B cell (primary cell): Measurements from ENCODE around the gene UQCR11. TPM values are rescaled to one million over a fixed set of nuclear protein-coding genes. Genes with fewer than 3 reads are reported as not detected.

ENCODE experiments used
- ATAC-seq: fragments of 200-7000 bp; cut with Tn5 transposase; one replicate; pipeline ENCODE4 v1.10.0; 2021; ENCODE audit warnings: low read depth, mild to moderate bottlenecking, moderate number of reproducible peaks, moderate library complexity
- CTCF ChIA-PET: fragments of 350-600 bp; sonication (Branson Sonifier 250); formaldehyde crosslinking; loops from one replicate; lab custom pipeline; 2021; ENCODE audit warnings: antibody characterized with exemption, inconsistent platforms; lab: Charles Lee
- POLR2A ChIA-PET: fragments of 350-600 bp; sonication (Branson Sonifier 250); formaldehyde crosslinking; loops from one replicate; lab custom pipeline; 2021; ENCODE audit warnings: antibody characterized with exemption; lab: Charles Lee
- DNase-seq: peaks from one replicate; pipeline ENCODE4 v3.0.0; 2013
- H2AFZ ChIP-seq: 2 replicates; pipeline ENCODE4 v1.6.1; 2012; ENCODE audit warnings: mild to moderate bottlenecking, low read depth, low read length; ENCODE audit not compliant: insufficient read depth, poor library complexity, severe bottlenecking
- H3K27ac ChIP-seq, 2 donors: 1 replicate in 1 of 2; 2 replicates in 1 of 2; pipeline ENCODE4 v1.5.1; 2012 to 2013; ENCODE audit warnings: low read length in 2 of 2, mild to moderate bottlenecking in 2 of 2, moderate library complexity in 1 of 2
- H3K27me3 ChIP-seq, 4 experiments: fragments of 200-600 bp in 1 of 4; sonication (generic) in 1 of 4; replicated peaks in 1 of 4; 1 replicate in 2 of 4; 2 replicates in 2 of 4; pipeline versions ENCODE4 v1.6.1 to v1.7.0; 2013 to 2016; ENCODE audit warnings: low read length in 3 of 4, mild to moderate bottlenecking in 2 of 4, mixed read lengths in 1 of 4, moderate library complexity in 1 of 4; ENCODE audit not compliant: insufficient read depth in 4 of 4, control insufficient read depth in 3 of 4; ENCODE audit errors: control extremely low read depth in 1 of 4
- H3K36me3 ChIP-seq, 2 experiments: replicated peaks in 1 of 2; 1 replicate in 1 of 2; 2 replicates in 1 of 2; pipeline versions ENCODE4 v1.6.1 to v1.7.1; 2013; ENCODE audit warnings: low read length in 1 of 2; ENCODE audit not compliant: insufficient read depth in 2 of 2, control insufficient read depth in 1 of 2; ENCODE audit errors: control extremely low read depth in 1 of 2, extremely low read depth in 1 of 2
- H3K4me1 ChIP-seq, 2 donors: fragments of 200-600 bp in 1 of 2; sonication (generic) in 1 of 2; 1 replicate in 1 of 2; 2 replicates in 1 of 2; pipeline versions ENCODE4 v1.5.1 to v1.6.1; 2013 to 2017; ENCODE audit warnings: low read length in 2 of 2; ENCODE audit not compliant: control insufficient read depth in 2 of 2, insufficient read depth in 2 of 2
- H3K4me2 ChIP-seq: replicated peaks from 2 replicates; pipeline ENCODE3; 2012; ENCODE audit warnings: mild to moderate bottlenecking, low read depth, low read length; ENCODE audit not compliant: poor library complexity, severe bottlenecking
- H3K4me3 ChIP-seq, 5 experiments: fragments of 200-600 bp in 1 of 5; sonication (generic) in 1 of 5; 1 replicate in 3 of 5; 2 replicates in 2 of 5; pipeline versions ENCODE4 v1.5.1 to v1.7.0; 2011 to 2016; ENCODE audit warnings: low read length in 4 of 5, mild to moderate bottlenecking in 4 of 5, low read depth in 2 of 5, control low read depth in 1 of 5, moderate library complexity in 1 of 5; ENCODE audit not compliant: insufficient read depth in 1 of 5; ENCODE audit errors: control extremely low read depth in 1 of 5, extremely low read depth in 1 of 5
- H3K79me2 ChIP-seq: fragments of 200-600 bp; sonication (generic); one replicate; pipeline ENCODE4 v1.6.0; 2016; ENCODE audit warnings: low read length; ENCODE audit not compliant: control insufficient read depth, insufficient read depth
- H3K9ac ChIP-seq: fragments of 200-600 bp; sonication (generic); 2 replicates; pipeline ENCODE4 v1.6.1; 2017; ENCODE audit warnings: mild to moderate bottlenecking, low read length, moderate library complexity
- H3K9me3 ChIP-seq, 3 donors: one replicate each; pipeline versions ENCODE4 v1.6.1 to v1.7.1; 2013; ENCODE audit warnings: low read length in 2 of 3; ENCODE audit not compliant: control insufficient read depth in 2 of 3, insufficient read depth in 1 of 3; ENCODE audit errors: control extremely low read depth in 1 of 3
- H4K20me1 ChIP-seq: 2 replicates; pipeline ENCODE4 v1.6.0; 2012; ENCODE audit warnings: mild to moderate bottlenecking, low read length; ENCODE audit not compliant: insufficient read depth, control insufficient read depth, poor library complexity, severe bottlenecking
- H3K27ac Mint-ChIP-seq: one replicate; pipeline ENCODE4 v1.8.0; 2021; ENCODE audit warnings: mixed read lengths
- H3K27me3 Mint-ChIP-seq: one replicate; pipeline ENCODE4 v1.8.0; 2021; ENCODE audit warnings: mixed read lengths
- H3K4me1 Mint-ChIP-seq: one replicate; pipeline ENCODE4 v1.8.0; 2021; ENCODE audit warnings: mixed read lengths
- H3K4me3 Mint-ChIP-seq: one replicate; pipeline ENCODE4 v1.8.0; 2021; ENCODE audit warnings: mixed read lengths
- H3K9me3 Mint-ChIP-seq: one replicate; pipeline ENCODE4 v1.8.0; 2022; ENCODE audit warnings: mixed read lengths; ENCODE audit not compliant: insufficient read depth
- EZH2 ChIP-seq: IDR thresholded peaks from 2 replicates; pipeline ENCODE4 v1.6.1; 2012; ENCODE audit warnings: borderline replicate concordance, low read depth, mild to moderate bottlenecking, moderate library complexity, low read length; ENCODE audit not compliant: insufficient read depth, poor library complexity, severe bottlenecking
- WGBS: methylation state at CpG from one replicate; pipeline ENCODE4 v1.1.5; 2013; ENCODE audit warnings: missing lambda C conversion rate; ENCODE audit not compliant: insufficient coverage; 5-methylcytosine and 5-hydroxymethylcytosine counted together
- intact Hi-C: fragments of 100-400 bp; cut with micrococcal nuclease; formaldehyde crosslinking; loops from one replicate; pipeline ENCODE4 v1.10.0; 2022
- polyA plus RNA-seq: library from polyadenylated mRNA; depleted of rRNA; stranded (reverse); fragments of >200 nt; gene quantifications from 2 replicates; pipeline ENCODE4 v1.2.3, GENCODE V29; 2012
- total RNA-seq, 2 donors: library from RNA; stranded (reverse); fragments of 120-200 nt in 1 of 2; gene quantifications; 1 replicate in 1 of 2; 2 replicates in 1 of 2; pipeline versions ENCODE4 v1.2.3 to v1.2.4, GENCODE V29; 2013 to 2022
- TF ChIP-seq, protein P1 (sequence below): fragments of 200-600 bp; IDR thresholded peaks from one replicate; pipeline ENCODE4 v1.8.0; 2022; ENCODE audit warnings: antibody characterized with exemption, mild to moderate bottlenecking

Gene UQCR11
- total and polyA plus RNA-seq, 2 donors (not counting 1 experiment from before 2014, with no cell fraction given) = 59.5 to 66.8 TPM

GRCh38 chr19:1619703-1620102 is 14.4 kb upstream of the UQCR11 start:
- intact Hi-C loops = no loop called here
- Histone ChIP-seq H3K27me3 (no peaks in the 10 kb centered on the region), H3K79me2 (peaks cover 51% of the 10 kb centered on the region), H3K4me2 (no peak overlapping the region), H3K36me3 (peaks cover 0 to 77% of the 10 kb centered on the region in 2 experiments), H3K4me1 (peaks cover 19 to 42% of the 10 kb centered on the region in 2 donors), H3K27ac (no peak overlapping the region), H3K4me3 (no peak overlapping the region), H2AFZ (no peak overlapping the region), H3K9me3 (no peaks in the 10 kb centered on the region), H4K20me1 (peaks cover 98% of the 10 kb centered on the region), H3K9ac (no peak overlapping the region)
- H3K4me1 Mint-ChIP-seq = peaks cover 35% of the 10 kb centered on the region
- ATAC-seq = no peak
- H3K9me3 Mint-ChIP-seq = no peaks in the 10 kb centered on the region
- no peaks in the 10 kb centered on the region for H3K27me3 Mint-ChIP-seq
- no peak overlapping the region for H3K27ac Mint-ChIP-seq
- H3K4me3 Mint-ChIP-seq = no peak overlapping the region
- ChIA-PET POLR2A (no interaction called here), CTCF (interaction anchor here (0.9 to 1.1 kb wide), 2 partner anchors 51 to 53 kb away, joined by 3 read pairs; no protein-coding TSS in a partner anchor)
- TF ChIP-seq, protein P1, sequence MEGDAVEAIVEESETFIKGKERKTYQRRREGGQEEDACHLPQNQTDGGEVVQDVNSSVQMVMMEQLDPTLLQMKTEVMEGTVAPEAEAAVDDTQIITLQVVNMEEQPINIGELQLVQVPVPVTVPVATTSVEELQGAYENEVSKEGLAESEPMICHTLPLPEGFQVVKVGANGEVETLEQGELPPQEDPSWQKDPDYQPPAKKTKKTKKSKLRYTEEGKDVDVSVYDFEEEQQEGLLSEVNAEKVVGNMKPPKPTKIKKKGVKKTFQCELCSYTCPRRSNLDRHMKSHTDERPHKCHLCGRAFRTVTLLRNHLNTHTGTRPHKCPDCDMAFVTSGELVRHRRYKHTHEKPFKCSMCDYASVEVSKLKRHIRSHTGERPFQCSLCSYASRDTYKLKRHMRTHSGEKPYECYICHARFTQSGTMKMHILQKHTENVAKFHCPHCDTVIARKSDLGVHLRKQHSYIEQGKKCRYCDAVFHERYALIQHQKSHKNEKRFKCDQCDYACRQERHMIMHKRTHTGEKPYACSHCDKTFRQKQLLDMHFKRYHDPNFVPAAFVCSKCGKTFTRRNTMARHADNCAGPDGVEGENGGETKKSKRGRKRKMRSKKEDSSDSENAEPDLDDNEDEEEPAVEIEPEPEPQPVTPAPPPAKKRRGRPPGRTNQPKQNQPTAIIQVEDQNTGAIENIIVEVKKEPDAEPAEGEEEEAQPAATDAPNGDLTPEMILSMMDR = no peak
- no peak for TF ChIP-seq EZH2
- DNase-seq = no peak
- whole genome bisulfite sequencing = 95% methylated on average over 13 of the region's 18 CpGs

DNA sequence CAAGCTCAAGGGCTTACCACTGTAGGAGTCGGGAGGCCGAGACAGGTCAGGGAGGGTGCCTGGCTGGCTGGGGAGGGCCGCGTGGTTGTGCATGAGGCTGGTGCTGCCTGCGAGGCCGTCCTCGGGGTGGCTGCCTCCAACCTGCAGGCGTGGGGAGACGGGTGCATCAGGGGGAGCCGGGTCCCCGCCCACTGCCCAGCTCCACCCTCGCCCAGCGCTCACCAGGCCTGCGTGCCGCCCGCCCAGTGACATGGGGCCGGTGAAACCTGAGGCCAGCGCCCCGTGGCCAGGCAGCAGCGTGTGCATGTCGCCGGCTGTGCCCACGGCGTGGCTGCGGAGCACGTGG is 13.8 kb upstream of the UQCR11 start:
- H3K4me3 Mint-ChIP-seq = no peak overlapping the region
- intact Hi-C loops = no loop called here

More for the DNA sequence above, 13.8 kb upstream of the UQCR11 start:
- DNase-seq (no peak), ATAC-seq (no peak)
- Histone ChIP-seq H4K20me1 (peaks cover 98% of the 10 kb centered on the region), H3K27ac (no peak overlapping the region), H2AFZ (no peak overlapping the region), H3K79me2 (peaks cover 48% of the 10 kb centered on the region), H3K4me3 (no peak overlapping the region), H3K4me1 (peaks cover 19 to 42% of the 10 kb centered on the region in 2 donors), H3K9me3 (no peaks in the 10 kb centered on the region), H3K4me2 (no peak overlapping the region), H3K27me3 (no peaks in the 10 kb centered on the region), H3K9ac (no peak overlapping the region), H3K36me3 (peaks cover 0 to 78% of the 10 kb centered on the region in 2 experiments)
- Mint-ChIP-seq H3K4me1 (peaks cover 33% of the 10 kb centered on the region), H3K27me3 (no peaks in the 10 kb centered on the region), H3K27ac (peak overlapping the region; percentile 32), H3K9me3 (no peaks in the 10 kb centered on the region)
- CTCF ChIA-PET = interaction anchor here (0.9 to 3.7 kb wide), 4 partner anchors 22 to 151 kb away, joined by 3 to 12 read pairs (median 4); no protein-coding TSS in a partner anchor
- TF ChIP-seq, protein P1 = no peak
- no peak for TF ChIP-seq EZH2
- POLR2A ChIA-PET = no interaction called here
- 96% methylated on average over 26 of the region's 26 CpGs for WGBS
